IMR-90 (cell line): Measurements from ENCODE around the gene FUT7.

Experiments used
- CEBPB ChIP-seq: IDR thresholded peaks from 2 replicates; pipeline ENCODE4 v1.6.1; 2012; ENCODE audit warnings: low read depth, low read length, improper control_type of control experiment
- FOS ChIP-seq: fragments of 150-350 bp; IDR thresholded peaks from 2 replicates; pipeline ENCODE4 v1.6.1; 2016; ENCODE audit warnings: low read depth, low read length
- MXI1 ChIP-seq: IDR thresholded peaks from 2 replicates; pipeline ENCODE4 v1.6.1; 2012; ENCODE audit warnings: low read depth, mild to moderate bottlenecking, low read length, moderate library complexity, borderline replicate concordance
- NFE2L2 ChIP-seq: fragments of 150-350 bp; IDR thresholded peaks from 2 replicates; pipeline ENCODE4 v1.6.1; 2016; ENCODE audit warnings: low read depth, mild to moderate bottlenecking, low read length
- POLR2A ChIP-seq: IDR thresholded peaks from 2 replicates; pipeline ENCODE4 v1.6.1; 2012; ENCODE audit warnings: mild to moderate bottlenecking, low read depth, low read length
- RCOR1 ChIP-seq: IDR thresholded peaks from 2 replicates; pipeline ENCODE4 v1.6.1; 2012; ENCODE audit warnings: mild to moderate bottlenecking, low read length, improper control_type of control experiment; ENCODE audit not compliant: insufficient replicate concordance
- RFX5 ChIP-seq: IDR thresholded peaks from 2 replicates; pipeline ENCODE4 v1.8.0; 2012; ENCODE audit warnings: low read depth, mild to moderate bottlenecking, low read length, moderate library complexity
- TF ChIP-seq, protein P1 (sequence below): conservative IDR thresholded peaks from 2 replicates; pipeline ENCODE4 v1.5.1; 2012; ENCODE audit warnings: mild to moderate bottlenecking, low read depth, low read length, improper control_type of control experiment
- TF ChIP-seq, protein P2 (sequence below): fragments of 150-350 bp; IDR thresholded peaks from 2 replicates; pipeline ENCODE4 v1.6.1; 2017; ENCODE audit warnings: mild to moderate bottlenecking, antibody characterized with exemption, low read length, low read depth

DNA sequence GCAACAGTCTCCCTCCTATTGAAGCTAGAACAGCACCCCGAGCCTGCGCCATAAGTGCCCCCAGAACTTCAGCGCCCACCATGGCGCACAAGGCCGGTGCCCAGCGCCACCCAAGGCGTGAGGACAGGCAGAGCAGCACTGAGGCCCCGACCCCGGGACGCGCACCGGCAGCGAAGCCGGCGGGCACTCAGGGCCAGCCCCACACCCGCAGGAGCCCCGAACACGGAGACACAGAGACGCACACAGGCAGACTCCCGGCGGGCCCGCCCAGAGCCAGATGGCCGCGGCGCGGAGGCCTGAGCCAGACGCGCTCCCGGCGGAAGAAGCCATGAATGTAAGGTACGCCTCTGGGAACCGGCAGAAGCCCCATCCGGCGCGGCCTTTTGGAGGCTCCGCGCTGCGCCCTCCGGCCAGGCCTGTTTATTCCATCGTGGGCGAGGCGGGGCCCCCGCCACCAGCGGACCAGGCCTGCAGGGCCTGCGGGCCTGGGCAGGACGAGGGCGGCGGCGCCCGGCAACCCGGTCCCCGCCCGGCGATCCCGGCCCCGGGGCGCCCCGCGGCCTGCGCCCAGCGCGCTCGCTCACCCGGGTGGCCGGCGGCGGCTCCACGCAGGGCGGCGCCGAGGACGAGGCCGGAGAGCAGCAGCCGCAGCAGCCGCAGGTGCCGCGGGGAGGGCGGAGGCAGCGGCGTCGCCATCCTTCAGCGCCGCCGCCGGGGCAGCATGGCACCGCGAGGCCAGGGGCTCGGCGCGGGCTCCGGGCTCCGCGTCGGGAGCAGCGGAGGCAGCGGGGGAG, 13.6 kb upstream of the FUT7 start:
- TF ChIP-seq POLR2A = no peak
- TF ChIP-seq, protein P1, sequence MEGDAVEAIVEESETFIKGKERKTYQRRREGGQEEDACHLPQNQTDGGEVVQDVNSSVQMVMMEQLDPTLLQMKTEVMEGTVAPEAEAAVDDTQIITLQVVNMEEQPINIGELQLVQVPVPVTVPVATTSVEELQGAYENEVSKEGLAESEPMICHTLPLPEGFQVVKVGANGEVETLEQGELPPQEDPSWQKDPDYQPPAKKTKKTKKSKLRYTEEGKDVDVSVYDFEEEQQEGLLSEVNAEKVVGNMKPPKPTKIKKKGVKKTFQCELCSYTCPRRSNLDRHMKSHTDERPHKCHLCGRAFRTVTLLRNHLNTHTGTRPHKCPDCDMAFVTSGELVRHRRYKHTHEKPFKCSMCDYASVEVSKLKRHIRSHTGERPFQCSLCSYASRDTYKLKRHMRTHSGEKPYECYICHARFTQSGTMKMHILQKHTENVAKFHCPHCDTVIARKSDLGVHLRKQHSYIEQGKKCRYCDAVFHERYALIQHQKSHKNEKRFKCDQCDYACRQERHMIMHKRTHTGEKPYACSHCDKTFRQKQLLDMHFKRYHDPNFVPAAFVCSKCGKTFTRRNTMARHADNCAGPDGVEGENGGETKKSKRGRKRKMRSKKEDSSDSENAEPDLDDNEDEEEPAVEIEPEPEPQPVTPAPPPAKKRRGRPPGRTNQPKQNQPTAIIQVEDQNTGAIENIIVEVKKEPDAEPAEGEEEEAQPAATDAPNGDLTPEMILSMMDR = no peak
- no peak for TF ChIP-seq NFE2L2
- 0 out of 2 replicates have a peak, but pooled peaks have one; percentile 8 for TF ChIP-seq MXI1
- TF ChIP-seq, protein P2, sequence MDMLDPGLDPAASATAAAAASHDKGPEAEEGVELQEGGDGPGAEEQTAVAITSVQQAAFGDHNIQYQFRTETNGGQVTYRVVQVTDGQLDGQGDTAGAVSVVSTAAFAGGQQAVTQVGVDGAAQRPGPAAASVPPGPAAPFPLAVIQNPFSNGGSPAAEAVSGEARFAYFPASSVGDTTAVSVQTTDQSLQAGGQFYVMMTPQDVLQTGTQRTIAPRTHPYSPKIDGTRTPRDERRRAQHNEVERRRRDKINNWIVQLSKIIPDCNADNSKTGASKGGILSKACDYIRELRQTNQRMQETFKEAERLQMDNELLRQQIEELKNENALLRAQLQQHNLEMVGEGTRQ = no peak
- no peak for TF ChIP-seq FOS
- no peak for TF ChIP-seq RFX5
- no peak for TF ChIP-seq CEBPB
- TF ChIP-seq RCOR1 = no peak
